ENCODE results near the gene ADAM10.
A peak's percentile ranks its signal among the peaks of the same experiment; 100 is the strongest.

Gene ADAM10

GRCh38 chr15:58762285-58762684 is 12.8 kb upstream of the ADAM10 start:
- H3K4me3 ChIP-seq (replicated peaks; ENCODE audit: insufficient read depth, low read length), result no peak overlapping the region
- no peaks in the 10 kb centered on the region for H3K27me3 ChIP-seq (ENCODE audit: insufficient read depth, poor library complexity, severe bottlenecking)
- no peak for DNase-seq (ENCODE audit: low read depth in 1 of 2, low spot score in 1 of 2)
- TF ChIP-seq POLR2AphosphoS5 (IDR thresholded peaks at IDR 0.05; ENCODE audit: low read depth) (no peak), CTCF (IDR thresholded peaks at IDR 0.05; ENCODE audit: insufficient read depth, low read length) (no peak), REST (IDR thresholded peaks at IDR 0.05; ENCODE audit: insufficient replicate concordance, low read depth) (no peak), GABPA (IDR thresholded peaks at IDR 0.05; ENCODE audit: low read depth) (no peak), SPI1 (IDR thresholded peaks at IDR 0.05; ENCODE audit: borderline replicate concordance, low read depth) (no peak)
- H3K27ac ChIP-seq (replicated peaks), result no peak overlapping the region

GRCh38 chr15:58761010-58761388 is 11.5 kb upstream of the ADAM10 start:
- TF ChIP-seq CTCF (IDR thresholded peaks at IDR 0.05; ENCODE audit: insufficient read depth, low read length), result no peak
- TF ChIP-seq REST (IDR thresholded peaks at IDR 0.05; ENCODE audit: insufficient replicate concordance, low read depth), result no peak
- TF ChIP-seq POLR2AphosphoS5 (IDR thresholded peaks at IDR 0.05; ENCODE audit: low read depth), result no peak
- no peak for TF ChIP-seq GABPA (IDR thresholded peaks at IDR 0.05; ENCODE audit: low read depth)
- no peak for TF ChIP-seq SPI1 (IDR thresholded peaks at IDR 0.05; ENCODE audit: borderline replicate concordance, low read depth)
- Histone ChIP-seq H3K27ac (replicated peaks) (no peak overlapping the region), H3K4me3 (replicated peaks; ENCODE audit: insufficient read depth, low read length) (no peak overlapping the region), H3K27me3 (ENCODE audit: insufficient read depth, poor library complexity, severe bottlenecking) (no peaks in the 10 kb centered on the region)
- DNase-seq (ENCODE audit: low read depth in 1 of 2, low spot score in 1 of 2), result no peak

GRCh38 chr15:58760385-58761009 is 11.0 kb upstream of the ADAM10 start:
- peak in 1 of 2 experiments; percentile 49 for DNase-seq (ENCODE audit: low read depth in 1 of 2, low spot score in 1 of 2)
- no peak overlapping the region for H3K27ac ChIP-seq (replicated peaks)
- TF ChIP-seq CTCF (IDR thresholded peaks at IDR 0.05; ENCODE audit: insufficient read depth, low read length), result no peak
- TF ChIP-seq POLR2AphosphoS5 (IDR thresholded peaks at IDR 0.05; ENCODE audit: low read depth), result no peak
- no peak for TF ChIP-seq SPI1 (IDR thresholded peaks at IDR 0.05; ENCODE audit: borderline replicate concordance, low read depth)
- TF ChIP-seq REST (IDR thresholded peaks at IDR 0.05; ENCODE audit: insufficient replicate concordance, low read depth), result no peak
- no peak for TF ChIP-seq GABPA (IDR thresholded peaks at IDR 0.05; ENCODE audit: low read depth)
- H3K27me3 ChIP-seq (ENCODE audit: insufficient read depth, poor library complexity, severe bottlenecking), result no peaks in the 10 kb centered on the region
- H3K4me3 ChIP-seq (replicated peaks; ENCODE audit: insufficient read depth, low read length), result no peak overlapping the region

Measured in HL-60 (cell line).